ENCODE measurements around the gene MFAP2.
A peak's percentile ranks its signal among the peaks of the same experiment; 100 is the strongest.

MFAP2 gene

GRCh38 chr1:16979475-16980327 is 719 bp downstream of the MFAP2 start:
- TF ChIP-seq GLIS3 (CRISPR knock-in tag; IDR thresholded peaks at IDR 0.05) (no peak), TCF4 (CRISPR knock-in tag; IDR thresholded peaks at IDR 0.05; ENCODE audit: borderline replicate concordance) (peak; percentile 39; the same call in 1 of the 2 replicates)
- ATAC-seq = peak; percentile 4; the same call in 2 of the 3 replicates

GRCh38 chr1:16978567-16979474 is 1.6 kb downstream of the MFAP2 start:
- ATAC-seq = peak; percentile 89
- TF ChIP-seq ZNF70 (CRISPR knock-in tag; IDR thresholded peaks at IDR 0.05) = peak; percentile 42; the same call in 1 of the 2 replicates
- peak; percentile 95 for TF ChIP-seq TCF4 (CRISPR knock-in tag; IDR thresholded peaks at IDR 0.05; ENCODE audit: borderline replicate concordance)
- TF ChIP-seq SNAI2 (CRISPR knock-in tag; IDR thresholded peaks at IDR 0.05) = no peak
- TF ChIP-seq TSHZ2 (CRISPR knock-in tag; IDR thresholded peaks at IDR 0.05) = peak; percentile 63; the same call in 1 of the 2 replicates
- TF ChIP-seq CSRNP3 (CRISPR knock-in tag; IDR thresholded peaks at IDR 0.05) = 0 out of 2 replicates have a peak, but pooled peaks have one; percentile 48
- no peak for TF ChIP-seq ISL1 (CRISPR knock-in tag; IDR thresholded peaks at IDR 0.05)

DNA sequence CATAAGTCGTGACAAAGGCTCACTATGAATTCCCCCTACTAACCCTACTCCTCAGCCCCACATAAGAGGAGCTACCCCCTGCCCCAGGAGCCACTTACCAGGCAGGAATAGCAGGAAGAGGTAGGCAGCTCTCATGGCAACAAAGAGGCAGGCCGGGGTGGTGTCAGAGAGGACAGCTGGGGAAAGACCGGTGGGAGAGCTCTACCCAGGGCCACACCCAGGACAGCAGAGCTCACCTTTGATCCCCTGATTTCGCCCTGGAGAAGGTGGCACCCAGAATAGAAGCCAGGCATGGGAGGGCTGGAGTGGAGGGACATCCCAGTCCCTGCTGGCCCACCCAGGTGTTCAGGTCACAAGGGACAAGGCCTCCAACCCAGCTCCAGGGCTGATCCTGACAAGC is 2.3 kb downstream of the MFAP2 start:
- no peak for TF ChIP-seq ZFP30 (CRISPR knock-in tag; IDR thresholded peaks at IDR 0.05)
- ATAC-seq = no peak

- no peak for ATAC-seq
- no peak for TF ChIP-seq ZFP3 (CRISPR knock-in tag; IDR thresholded peaks at IDR 0.05)
- TF ChIP-seq GLIS3 (CRISPR knock-in tag; IDR thresholded peaks at IDR 0.05) = no peak
- TF ChIP-seq TCF4 (CRISPR knock-in tag; IDR thresholded peaks at IDR 0.05; ENCODE audit: borderline replicate concordance) = no peak
- TF ChIP-seq RARB (CRISPR knock-in tag; IDR thresholded peaks at IDR 0.05) = no peak
- no peak for TF ChIP-seq PPARA (CRISPR knock-in tag; IDR thresholded peaks at IDR 0.05; ENCODE audit: borderline replicate concordance)
- TF ChIP-seq, protein P1, sequence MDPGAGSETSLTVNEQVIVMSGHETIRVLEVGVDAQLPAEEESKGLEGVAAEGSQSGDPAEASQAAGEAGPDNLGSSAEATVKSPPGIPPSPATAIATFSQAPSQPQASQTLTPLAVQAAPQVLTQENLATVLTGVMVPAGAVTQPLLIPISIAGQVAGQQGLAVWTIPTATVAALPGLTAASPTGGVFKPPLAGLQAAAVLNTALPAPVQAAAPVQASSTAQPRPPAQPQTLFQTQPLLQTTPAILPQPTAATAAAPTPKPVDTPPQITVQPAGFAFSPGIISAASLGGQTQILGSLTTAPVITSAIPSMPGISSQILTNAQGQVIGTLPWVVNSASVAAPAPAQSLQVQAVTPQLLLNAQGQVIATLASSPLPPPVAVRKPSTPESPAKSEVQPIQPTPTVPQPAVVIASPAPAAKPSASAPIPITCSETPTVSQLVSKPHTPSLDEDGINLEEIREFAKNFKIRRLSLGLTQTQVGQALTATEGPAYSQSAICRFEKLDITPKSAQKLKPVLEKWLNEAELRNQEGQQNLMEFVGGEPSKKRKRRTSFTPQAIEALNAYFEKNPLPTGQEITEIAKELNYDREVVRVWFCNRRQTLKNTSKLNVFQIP (CRISPR knock-in tag; IDR thresholded peaks at IDR 0.05; ENCODE audit: borderline replicate concordance, low read depth) = no peak
- TF ChIP-seq ISL1 (CRISPR knock-in tag; IDR thresholded peaks at IDR 0.05) = no peak
- no peak for TF ChIP-seq OSR1 (CRISPR knock-in tag; IDR thresholded peaks at IDR 0.05)
- TF ChIP-seq ARNTL (CRISPR knock-in tag; IDR thresholded peaks at IDR 0.05; ENCODE audit: borderline replicate concordance, low read depth) = no peak
- no peak for TF ChIP-seq ZNF70 (CRISPR knock-in tag; IDR thresholded peaks at IDR 0.05)
- TF ChIP-seq, protein P2, sequence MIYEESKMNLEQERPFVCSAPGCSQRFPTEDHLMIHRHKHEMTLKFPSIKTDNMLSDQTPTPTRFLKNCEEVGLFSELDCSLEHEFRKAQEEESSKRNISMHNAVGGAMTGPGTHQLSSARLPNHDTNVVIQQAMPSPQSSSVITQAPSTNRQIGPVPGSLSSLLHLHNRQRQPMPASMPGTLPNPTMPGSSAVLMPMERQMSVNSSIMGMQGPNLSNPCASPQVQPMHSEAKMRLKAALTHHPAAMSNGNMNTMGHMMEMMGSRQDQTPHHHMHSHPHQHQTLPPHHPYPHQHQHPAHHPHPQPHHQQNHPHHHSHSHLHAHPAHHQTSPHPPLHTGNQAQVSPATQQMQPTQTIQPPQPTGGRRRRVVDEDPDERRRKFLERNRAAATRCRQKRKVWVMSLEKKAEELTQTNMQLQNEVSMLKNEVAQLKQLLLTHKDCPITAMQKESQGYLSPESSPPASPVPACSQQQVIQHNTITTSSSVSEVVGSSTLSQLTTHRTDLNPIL (CRISPR knock-in tag; IDR thresholded peaks at IDR 0.05; ENCODE audit: low read depth) = no peak
- TF ChIP-seq TSHZ2 (CRISPR knock-in tag; IDR thresholded peaks at IDR 0.05) = no peak
- TF ChIP-seq CSRNP3 (CRISPR knock-in tag; IDR thresholded peaks at IDR 0.05) = no peak
- TF ChIP-seq ZC3H10 (CRISPR knock-in tag; IDR thresholded peaks at IDR 0.05) = no peak
- TF ChIP-seq ESRRG (CRISPR knock-in tag; IDR thresholded peaks at IDR 0.05) = no peak
- TF ChIP-seq PATZ1 (CRISPR knock-in tag; IDR thresholded peaks at IDR 0.05; ENCODE audit: borderline replicate concordance) = no peak
- TF ChIP-seq ZNF565 (CRISPR knock-in tag; conservative IDR thresholded peaks at IDR 0.05; ENCODE audit: low read depth) = no peak
Measured at GRCh38 chr1:16977377-16977776, 3.0 kb downstream of the MFAP2 start.
